GM21515 (cell line): ENCODE results near the gene CCDC88C.

ENCODE experiments used
- ATAC-seq: cut with Tn5 transposase; IDR thresholded peaks from one replicate; pipeline ENCODE4 v1.9.1; 2021; ENCODE audit not compliant: unreplicated experiment

Gene CCDC88C

GRCh38 chr14:91378930-91379578 lies 38.6 kb downstream of the CCDC88C start:
- no peak for ATAC-seq

- no peak for ATAC-seq
Observed at GRCh38 chr14:91377700-91378652, 39.6 kb downstream of the CCDC88C start.

GRCh38 chr14:91376547-91377477 lies 40.8 kb downstream of the CCDC88C start:
- no peak for ATAC-seq

- ATAC-seq = no peak
Observed at GRCh38 chr14:91375720-91376452, 41.7 kb downstream of the CCDC88C start.

DNA sequence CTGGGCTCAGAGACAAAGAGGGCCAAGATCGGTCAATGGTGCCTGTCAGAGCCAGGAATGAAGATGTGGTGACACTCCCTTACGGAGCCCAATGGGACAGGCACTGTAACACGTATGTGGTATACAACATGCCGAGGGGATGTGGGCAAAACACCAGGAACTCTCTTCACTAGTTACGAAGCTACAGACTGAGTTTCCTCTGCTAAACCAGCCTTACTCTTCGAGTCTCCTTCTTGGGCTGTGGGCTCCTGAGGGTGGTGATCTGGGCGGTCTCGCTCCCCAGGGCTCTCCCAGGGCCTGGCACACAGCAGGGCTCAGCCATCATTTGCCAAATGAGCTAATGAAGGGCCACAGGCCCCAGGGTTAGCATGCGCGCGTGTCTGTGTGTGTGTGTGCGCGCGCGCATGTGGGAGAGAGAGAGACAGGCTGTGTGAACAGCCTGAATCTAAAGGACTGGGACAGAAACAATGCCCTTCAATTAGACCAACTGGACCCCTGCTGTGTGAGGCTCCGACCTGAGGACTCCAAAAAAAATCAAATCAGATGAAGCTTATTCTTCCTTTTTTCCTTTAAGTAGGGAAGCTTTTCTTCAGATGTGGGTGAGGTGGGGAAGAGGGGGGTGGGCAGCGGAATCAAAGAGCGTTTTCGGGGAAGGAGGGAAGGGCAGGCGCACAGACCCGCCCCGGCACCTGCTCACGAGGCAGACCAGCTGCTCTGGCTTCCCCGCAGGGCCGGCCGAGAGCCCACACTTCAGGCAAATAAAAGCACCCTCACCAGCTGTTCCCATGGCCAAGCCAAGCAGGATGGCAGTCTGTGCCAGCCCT lies 42.5 kb downstream of the CCDC88C start:
- no peak for ATAC-seq

DNA sequence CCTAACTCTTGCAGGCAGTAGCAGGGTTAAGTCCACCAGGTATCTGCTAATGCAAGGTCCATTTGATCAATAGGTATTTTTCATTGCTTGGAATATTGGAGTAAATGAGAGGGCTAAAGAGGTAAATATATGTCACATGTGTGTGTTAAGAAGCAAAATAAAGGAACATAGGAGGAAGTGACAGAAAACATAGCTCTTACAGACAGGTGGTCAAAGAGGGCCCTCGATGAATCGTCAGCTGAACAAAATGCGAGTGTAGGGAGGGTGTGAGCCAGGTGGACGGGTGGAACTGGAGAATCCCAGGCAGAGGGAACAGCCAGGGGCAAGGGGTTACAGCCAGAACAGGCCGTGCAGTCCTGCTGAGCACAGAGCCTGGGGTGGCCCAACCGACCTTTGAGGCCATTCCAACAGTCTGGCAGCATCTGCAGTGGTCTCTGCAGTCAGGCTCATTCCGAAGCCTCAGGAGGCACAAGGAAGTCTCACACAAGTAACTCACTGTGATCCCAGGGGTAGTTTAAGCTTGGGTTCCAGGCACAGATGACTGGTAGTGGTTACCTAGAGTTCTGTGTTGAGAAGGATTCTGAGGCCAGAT lies 43.2 kb downstream of the CCDC88C start:
- ATAC-seq = no peak

DNA sequence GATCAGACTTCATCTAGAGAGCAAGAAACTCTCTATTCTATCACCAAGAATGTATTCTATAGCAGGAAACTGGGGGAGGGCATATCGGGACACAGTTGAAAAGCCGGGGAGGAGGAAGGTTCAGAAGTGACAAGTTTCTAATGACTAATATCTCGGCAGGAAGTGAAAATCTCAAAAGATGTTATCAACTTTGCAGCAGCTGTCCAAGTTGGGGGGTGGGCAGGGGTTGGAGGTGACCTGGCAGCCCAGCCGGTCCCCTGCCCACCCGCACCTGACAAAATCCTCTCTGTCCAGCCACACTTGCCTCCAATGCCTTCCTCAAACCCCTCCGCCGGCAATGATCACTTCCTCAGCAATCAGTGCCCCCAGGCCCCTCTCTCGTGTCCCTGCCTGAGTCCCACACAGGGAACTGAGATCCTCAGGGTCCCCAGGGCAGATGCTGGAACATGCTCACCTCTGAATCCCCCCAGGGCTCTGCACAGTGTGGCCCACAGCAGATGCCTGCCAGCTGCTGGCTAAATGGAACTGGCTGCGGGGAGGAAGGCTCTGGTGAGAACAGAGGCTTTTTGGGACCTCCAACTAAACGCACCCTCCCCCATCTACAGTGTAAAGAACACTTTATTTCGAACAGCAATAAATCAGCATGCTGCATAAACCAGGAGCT lies 43.9 kb downstream of the CCDC88C start:
- peak; percentile 59 for ATAC-seq

- ATAC-seq = peak; percentile 17
Observed at GRCh38 chr14:91372671-91373495, 44.7 kb downstream of the CCDC88C start.

- ATAC-seq = no peak
Observed at GRCh38 chr14:91371990-91372375, 45.6 kb downstream of the CCDC88C start.

DNA sequence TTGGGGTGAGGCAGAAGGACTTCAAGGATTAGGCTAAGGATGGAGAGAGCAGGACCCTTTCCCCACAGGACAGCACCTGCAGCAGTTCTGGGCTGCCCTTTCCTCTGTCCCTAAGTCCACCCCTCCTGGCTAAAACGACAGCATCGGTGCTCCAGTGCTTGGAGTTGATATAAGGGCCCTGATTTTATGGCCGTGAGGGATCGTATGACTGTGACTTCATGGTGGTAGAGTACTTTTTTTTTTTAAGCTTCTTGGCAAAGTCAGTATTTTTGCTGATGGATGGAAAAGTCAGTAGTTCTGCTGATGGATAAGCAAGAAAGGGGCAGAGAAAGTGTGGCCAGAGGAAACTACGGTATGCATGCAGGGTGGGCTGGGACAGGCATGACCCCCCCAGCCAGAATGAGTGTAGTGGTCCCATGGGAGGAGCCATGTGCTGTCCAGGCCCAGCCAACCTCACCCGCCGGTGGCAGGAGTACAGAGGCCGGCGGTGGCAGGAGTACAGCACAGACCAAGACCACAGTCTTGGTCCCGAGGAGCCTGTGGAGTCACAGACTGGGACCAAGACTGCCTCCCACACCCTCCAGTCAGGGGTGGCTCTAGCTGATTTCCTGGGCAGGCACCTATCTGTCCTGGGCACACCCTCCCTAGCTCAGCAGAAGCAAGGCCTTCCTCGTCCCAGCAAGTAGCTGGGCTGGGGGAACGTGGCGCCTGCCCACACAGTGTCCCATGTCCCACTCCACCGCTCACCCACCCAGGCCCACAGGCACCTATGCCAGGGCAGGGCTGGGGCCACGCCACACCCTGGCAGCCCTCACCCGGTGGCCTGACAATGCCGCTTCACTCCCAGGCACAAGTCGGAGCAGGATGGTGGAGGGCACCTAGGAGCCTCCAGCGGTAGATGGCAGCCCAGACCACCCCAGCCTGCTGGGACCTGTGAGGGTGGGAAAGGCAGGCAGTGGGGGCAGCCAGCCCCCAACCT lies 46.3 kb downstream of the CCDC88C start:
- ATAC-seq = no peak

- ATAC-seq = no peak
Observed at GRCh38 chr14:91369628-91370445, 47.8 kb downstream of the CCDC88C start.

DNA sequence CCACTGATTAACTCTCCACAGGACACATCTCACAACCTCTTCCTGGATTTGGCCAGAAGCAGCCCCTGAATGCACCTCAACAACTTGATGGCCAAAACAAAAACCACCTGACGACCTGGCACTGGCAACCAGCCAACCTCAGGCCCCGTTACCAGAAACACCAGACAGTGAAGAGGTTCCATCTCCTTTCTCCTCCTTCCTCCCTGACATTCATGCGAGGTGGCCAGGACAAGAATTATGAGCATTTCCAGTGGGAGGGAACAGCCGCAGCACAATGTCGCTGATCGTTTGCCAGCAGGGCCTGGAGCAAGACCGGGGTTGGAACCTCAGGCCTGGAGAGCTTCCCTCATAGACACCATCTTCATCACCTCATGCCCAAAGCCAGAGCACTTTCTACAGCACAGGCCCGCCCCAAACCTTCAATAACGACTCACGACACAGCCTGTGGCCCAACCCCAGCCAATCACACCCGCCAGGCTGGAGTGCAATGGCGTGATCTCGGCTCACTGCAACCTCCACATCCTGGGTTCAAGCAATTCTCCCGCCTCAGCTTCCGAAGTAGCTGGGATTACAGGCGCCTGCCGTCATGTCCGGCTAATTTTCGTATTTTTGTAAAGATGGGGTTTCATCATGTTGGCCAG lies 48.7 kb downstream of the CCDC88C start:
- ATAC-seq = no peak

DNA sequence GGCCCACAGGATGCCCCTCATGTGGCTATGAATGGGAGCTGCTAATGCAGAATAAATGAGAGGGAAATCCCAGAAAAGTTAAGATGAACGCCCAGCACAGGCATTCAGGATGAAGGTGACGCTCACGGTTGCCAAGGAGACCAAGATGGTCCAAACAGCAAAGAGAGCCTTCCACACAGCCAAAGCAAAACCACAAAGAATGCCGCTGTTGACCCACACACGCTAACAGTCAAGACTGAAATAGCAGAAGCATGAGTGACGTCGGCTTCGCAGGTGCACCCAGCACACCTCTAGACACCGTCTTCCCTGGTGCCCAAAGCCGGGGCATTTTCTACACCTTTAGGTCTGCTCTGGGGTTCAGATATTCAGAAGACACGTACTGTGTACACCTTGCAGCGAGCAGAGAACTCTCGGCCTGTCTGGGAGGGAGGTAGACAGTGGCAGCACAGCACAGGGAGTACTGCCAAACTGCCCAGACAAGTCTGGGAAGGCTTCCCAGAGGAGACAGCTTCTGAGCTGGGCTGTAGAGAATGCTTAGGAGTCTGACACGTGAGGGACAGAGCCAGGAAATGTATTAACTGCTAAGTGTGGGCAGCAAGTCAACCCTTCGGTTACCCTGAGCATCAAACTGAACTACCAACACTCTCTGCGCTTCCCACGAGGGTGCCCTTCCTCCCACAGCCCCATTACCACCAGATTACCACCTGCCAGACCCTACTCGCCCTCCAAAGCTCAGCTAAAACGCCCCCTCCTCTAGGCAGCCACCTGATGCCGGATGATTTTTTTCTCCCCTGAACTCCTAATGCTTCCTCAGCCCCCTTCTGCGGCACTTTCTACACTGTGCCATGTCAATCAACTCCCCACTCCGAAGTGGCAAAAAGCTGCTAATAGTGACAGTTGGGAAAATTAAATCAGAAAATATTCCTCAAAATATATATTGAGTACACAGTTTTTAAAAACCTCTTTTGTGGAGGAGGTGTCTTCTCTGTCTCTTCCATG lies 50.1 kb downstream of the CCDC88C start:
- ATAC-seq = peak; percentile 61

DNA sequence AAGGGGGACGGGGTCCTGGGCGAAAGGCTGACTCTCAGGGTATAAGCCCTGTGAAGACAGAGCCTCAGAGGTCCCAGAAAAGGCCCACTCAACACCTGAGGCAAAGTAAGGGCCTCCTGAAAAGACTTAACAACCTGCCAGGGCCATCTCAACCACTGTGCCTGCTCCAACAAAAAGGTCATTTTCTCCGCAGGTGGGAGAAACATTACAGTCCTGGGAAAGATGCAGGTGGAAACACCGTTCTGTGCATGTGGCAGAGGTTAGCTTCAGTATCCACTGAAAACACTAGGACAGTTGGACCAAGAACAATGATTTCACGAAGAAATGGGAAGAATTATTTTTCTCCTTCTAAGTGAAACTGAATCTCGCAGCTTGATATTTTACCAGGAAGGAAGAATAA lies 50.9 kb downstream of the CCDC88C start:
- ATAC-seq = no peak
